Measurements from ENCODE around the gene FAM184B. TPM values are rescaled to one million over a fixed set of nuclear protein-coding genes. Genes with fewer than 3 reads are reported as not detected.

The FAM184B gene
- total RNA-seq, 1 donor from 2014 or later, result 0.17 TPM

GRCh38 chr4:17721496-17722355, 59.7 kb downstream of the FAM184B start:
- H3K27me3 Mint-ChIP-seq, result peaks cover 6% of the 10 kb centered on the region
- H3K4me1 Mint-ChIP-seq (ENCODE audit: low read depth), result peaks cover 3% of the 10 kb centered on the region
- H3K4me3 Mint-ChIP-seq (ENCODE audit: low read depth), result no peak overlapping the region
- no peak for TF ChIP-seq CTCF (IDR thresholded peaks at IDR 0.05; ENCODE audit: unreplicated experiment)
- no peaks in the 10 kb centered on the region for H3K9me3 Mint-ChIP-seq (ENCODE audit: low read depth)
- no peak overlapping the region for H3K27ac Mint-ChIP-seq
- no peak for DNase-seq (ENCODE audit: low spot score, unreplicated experiment)
- no peaks in the 10 kb centered on the region for H3K36me3 Mint-ChIP-seq (ENCODE audit: insufficient read depth)

GRCh38 chr4:17719106-17719505, 62.3 kb downstream of the FAM184B start:
- H3K27ac Mint-ChIP-seq, result no peak overlapping the region
- no peaks in the 10 kb centered on the region for H3K36me3 Mint-ChIP-seq (ENCODE audit: insufficient read depth)
- H3K9me3 Mint-ChIP-seq (ENCODE audit: low read depth), result no peaks in the 10 kb centered on the region
- H3K27me3 Mint-ChIP-seq, result peaks cover 6% of the 10 kb centered on the region
- DNase-seq (ENCODE audit: low spot score, unreplicated experiment), result no peak
- H3K4me1 Mint-ChIP-seq (ENCODE audit: low read depth), result peaks cover 3% of the 10 kb centered on the region
- H3K4me3 Mint-ChIP-seq (ENCODE audit: low read depth), result no peak overlapping the region
- TF ChIP-seq CTCF (IDR thresholded peaks at IDR 0.05; ENCODE audit: unreplicated experiment), result no peak

GRCh38 chr4:17718471-17718870, 63.0 kb downstream of the FAM184B start:
- no peak for TF ChIP-seq CTCF (IDR thresholded peaks at IDR 0.05; ENCODE audit: unreplicated experiment)
- Mint-ChIP-seq H3K4me1 (ENCODE audit: low read depth) (peaks cover 3% of the 10 kb centered on the region), H3K36me3 (ENCODE audit: insufficient read depth) (no peaks in the 10 kb centered on the region), H3K4me3 (ENCODE audit: low read depth) (no peak overlapping the region), H3K9me3 (ENCODE audit: low read depth) (no peaks in the 10 kb centered on the region), H3K27me3 (peaks cover 6% of the 10 kb centered on the region), H3K27ac (no peak overlapping the region)
- DNase-seq (ENCODE audit: low spot score, unreplicated experiment), result no peak

- no peak for DNase-seq (ENCODE audit: low spot score, unreplicated experiment)
- no peak for TF ChIP-seq CTCF (IDR thresholded peaks at IDR 0.05; ENCODE audit: unreplicated experiment)
- H3K4me1 Mint-ChIP-seq (ENCODE audit: low read depth), result peaks cover 3% of the 10 kb centered on the region
- no peak overlapping the region for H3K4me3 Mint-ChIP-seq (ENCODE audit: low read depth)
- peaks cover 6% of the 10 kb centered on the region for H3K27me3 Mint-ChIP-seq
- no peaks in the 10 kb centered on the region for H3K36me3 Mint-ChIP-seq (ENCODE audit: insufficient read depth)
- no peak overlapping the region for H3K27ac Mint-ChIP-seq
- H3K9me3 Mint-ChIP-seq (ENCODE audit: low read depth), result no peaks in the 10 kb centered on the region
Measured at GRCh38 chr4:17717301-17717700, 64.1 kb downstream of the FAM184B start.

GRCh38 chr4:17715511-17715910, 65.9 kb downstream of the FAM184B start:
- H3K36me3 Mint-ChIP-seq (ENCODE audit: insufficient read depth), result no peaks in the 10 kb centered on the region
- no peak overlapping the region for H3K27ac Mint-ChIP-seq
- DNase-seq (ENCODE audit: low spot score, unreplicated experiment), result no peak
- peaks cover 9% of the 10 kb centered on the region for H3K27me3 Mint-ChIP-seq
- no peak for TF ChIP-seq CTCF (IDR thresholded peaks at IDR 0.05; ENCODE audit: unreplicated experiment)
- H3K4me3 Mint-ChIP-seq (ENCODE audit: low read depth), result no peak overlapping the region
- H3K4me1 Mint-ChIP-seq (ENCODE audit: low read depth), result peaks cover 3% of the 10 kb centered on the region
- no peaks in the 10 kb centered on the region for H3K9me3 Mint-ChIP-seq (ENCODE audit: low read depth)

Data from progenitor cell of endocrine pancreas (in vitro differentiated cells).